NAMALWA (cell line): Measurements from ENCODE around the gene RCOR1.

Experiments used
- DNase-seq: peaks from one replicate; pipeline ENCODE4 v3.0.0-alpha.2; 2015; ENCODE audit warnings: low spot score

The RCOR1 gene

GRCh38 chr14:102726191-102726949 lies 133.9 kb downstream of the RCOR1 start:
- DNase-seq, result no peak

- no peak for DNase-seq
These were observed 135.1 kb downstream of the RCOR1 start for GRCh38 chr14:102727336-102728095.

- no peak for DNase-seq
These were observed 136.1 kb downstream of the RCOR1 start for GRCh38 chr14:102728501-102728900.

- no peak for DNase-seq
These were observed 136.8 kb downstream of the RCOR1 start for GRCh38 chr14:102729268-102729667.

- no peak for DNase-seq
These were observed 137.4 kb downstream of the RCOR1 start for GRCh38 chr14:102729825-102730224.

GRCh38 chr14:102731101-102731870 lies 138.8 kb downstream of the RCOR1 start:
- no peak for DNase-seq

- DNase-seq, result no peak
These were observed 139.7 kb downstream of the RCOR1 start for GRCh38 chr14:102731871-102732800.

GRCh38 chr14:102732924-102733323 lies 140.5 kb downstream of the RCOR1 start:
- no peak for DNase-seq

GRCh38 chr14:102733326-102733725 lies 140.9 kb downstream of the RCOR1 start:
- DNase-seq, result no peak

- DNase-seq, result no peak
These were observed 142.0 kb downstream of the RCOR1 start for GRCh38 chr14:102734436-102734835.

- DNase-seq, result no peak
These were observed 144.5 kb downstream of the RCOR1 start for GRCh38 chr14:102736956-102737355.

- no peak for DNase-seq
These were observed 145.2 kb downstream of the RCOR1 start for GRCh38 chr14:102737402-102738372.

- no peak for DNase-seq
These were observed 146.1 kb downstream of the RCOR1 start for GRCh38 chr14:102738373-102739189.

GRCh38 chr14:102739190-102739469 lies 146.7 kb downstream of the RCOR1 start:
- DNase-seq, result no peak

GRCh38 chr14:102746634-102747438 lies 154.4 kb downstream of the RCOR1 start:
- no peak for DNase-seq

GRCh38 chr14:102748806-102749205 lies 156.4 kb downstream of the RCOR1 start:
- DNase-seq, result no peak

- DNase-seq, result no peak
These were observed 157.2 kb downstream of the RCOR1 start for GRCh38 chr14:102749393-102750305.

- no peak for DNase-seq
These were observed 157.9 kb downstream of the RCOR1 start for GRCh38 chr14:102750376-102750775.
